ENCODE results near the gene VSIG10L2.

- TF ChIP-seq CTCF (IDR thresholded peaks at IDR 0.05) = no peak
- no peak for TF ChIP-seq ZFX (IDR thresholded peaks at IDR 0.05; ENCODE audit: borderline replicate concordance)
Measured at GRCh38 chr11:125990244-125990643, 44.4 kb downstream of the VSIG10L2 start.

Data from 22Rv1 (cell line).